ENCODE results near the gene SHMT1. TPM values are rescaled to one million over a fixed set of nuclear protein-coding genes. Genes with fewer than 3 reads are reported as not detected.

Gene SHMT1
- polyA plus RNA-seq, 2 of the 4 experiments (the other 2 are of a cell fraction), result 43.2 to 62.1 TPM

DNA sequence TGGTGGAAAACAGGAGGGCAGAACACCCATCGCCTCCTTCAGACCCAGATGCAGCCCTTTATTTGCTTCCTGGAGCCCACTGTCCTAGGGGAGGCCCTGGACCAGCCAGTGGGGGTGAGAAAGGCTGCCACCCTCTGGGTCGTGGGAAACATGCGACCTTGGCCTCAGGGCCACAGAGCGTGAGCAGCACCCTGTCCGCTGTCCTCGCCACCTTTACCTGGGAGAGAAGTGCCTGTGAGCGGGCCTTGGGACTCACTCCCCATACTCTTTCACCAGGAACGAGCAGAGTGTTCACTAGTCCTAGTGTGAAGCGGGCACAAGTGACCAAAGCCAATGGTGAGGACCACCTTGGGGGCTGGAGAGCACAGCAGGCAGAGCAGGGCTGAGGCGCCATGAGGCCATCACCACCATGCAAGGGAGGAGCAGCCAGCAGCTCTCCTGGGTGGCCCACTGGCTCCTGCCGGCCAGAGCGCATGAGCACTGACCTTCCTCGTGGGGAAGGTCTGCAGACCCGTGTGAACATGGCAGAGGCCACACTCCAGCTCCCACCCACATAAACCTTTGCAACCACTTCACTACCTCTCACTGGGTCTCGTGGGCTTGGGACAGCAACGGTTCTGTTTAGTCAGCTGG is 39.7 kb downstream of the SHMT1 start:
- 95% methylated on average over 16 of the region's 16 CpGs for WGBS (ENCODE audit: missing lambda C conversion rate)
- TF ChIP-seq HOXB13 (CRISPR knock-in tag; IDR thresholded peaks at IDR 0.05; ENCODE audit: low read depth), result no peak
- no peak for TF ChIP-seq JUNB (IDR thresholded peaks at IDR 0.05)
- TF ChIP-seq SREBF2 (IDR thresholded peaks at IDR 0.05), result no peak
- peaks cover 3% of the 10 kb centered on the region; the same call in 2 of the 3 replicates for H3K4me1 ChIP-seq
- no peak overlapping the region for H3K4me2 ChIP-seq
- ATAC-seq (no peak), DNase-seq (ENCODE audit: low read depth in 1 of 2, low spot score in 1 of 2) (no peak), FAIRE-seq (no peak)
- H3K4me3 ChIP-seq, result no peak overlapping the region
- ChIA-PET POLR2A (interaction anchor here (1.1 kb wide), 1 partner anchor 9 kb away, joined by 3 read pairs; the partner anchor contains the start of genes SMCR8 and TOP3A), CTCF (interaction anchor here (2.0 kb wide), 1 partner anchor 76 kb away, joined by 7 read pairs; no protein-coding TSS in a partner anchor)
- no peaks in the 10 kb centered on the region for H3K9me3 ChIP-seq
- H3K27ac ChIP-seq, result no peak overlapping the region

- Histone ChIP-seq H3K4me2 (no peak overlapping the region), H3K4me3 (no peak overlapping the region), H3K9me3 (no peaks in the 10 kb centered on the region), H3K27ac (no peak overlapping the region), H3K4me1 (peaks cover 8% of the 10 kb centered on the region; the same call in 2 of the 3 replicates)
- FAIRE-seq, result no peak
- CTCF ChIA-PET, result interaction anchor here (2.5 to 3.3 kb wide), 2 partner anchors 9 to 17 kb away, joined by 9 to 10 read pairs; no protein-coding TSS in a partner anchor
- ATAC-seq, result peak; percentile 38 to 40; a peak in 3 of 6 replicates
- POLR2A ChIA-PET, result interaction anchor here (1.1 kb wide), 1 partner anchor 8 kb away, joined by 3 read pairs; the partner anchor contains the start of genes SMCR8 and TOP3A
- 46% methylated on average over 3 of the region's 3 CpGs for WGBS (ENCODE audit: missing lambda C conversion rate)
- TF ChIP-seq MAX (IDR thresholded peaks at IDR 0.05), result peak; percentile 58; the same call in 1 of the 2 replicates
- TF ChIP-seq, protein P1, sequence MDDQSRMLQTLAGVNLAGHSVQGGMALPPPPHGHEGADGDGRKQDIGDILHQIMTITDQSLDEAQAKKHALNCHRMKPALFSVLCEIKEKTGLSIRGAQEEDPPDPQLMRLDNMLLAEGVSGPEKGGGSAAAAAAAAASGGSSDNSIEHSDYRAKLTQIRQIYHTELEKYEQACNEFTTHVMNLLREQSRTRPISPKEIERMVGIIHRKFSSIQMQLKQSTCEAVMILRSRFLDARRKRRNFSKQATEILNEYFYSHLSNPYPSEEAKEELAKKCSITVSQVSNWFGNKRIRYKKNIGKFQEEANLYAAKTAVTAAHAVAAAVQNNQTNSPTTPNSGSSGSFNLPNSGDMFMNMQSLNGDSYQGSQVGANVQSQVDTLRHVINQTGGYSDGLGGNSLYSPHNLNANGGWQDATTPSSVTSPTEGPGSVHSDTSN (IDR thresholded peaks at IDR 0.05), result no peak
- TF ChIP-seq, protein P2, sequence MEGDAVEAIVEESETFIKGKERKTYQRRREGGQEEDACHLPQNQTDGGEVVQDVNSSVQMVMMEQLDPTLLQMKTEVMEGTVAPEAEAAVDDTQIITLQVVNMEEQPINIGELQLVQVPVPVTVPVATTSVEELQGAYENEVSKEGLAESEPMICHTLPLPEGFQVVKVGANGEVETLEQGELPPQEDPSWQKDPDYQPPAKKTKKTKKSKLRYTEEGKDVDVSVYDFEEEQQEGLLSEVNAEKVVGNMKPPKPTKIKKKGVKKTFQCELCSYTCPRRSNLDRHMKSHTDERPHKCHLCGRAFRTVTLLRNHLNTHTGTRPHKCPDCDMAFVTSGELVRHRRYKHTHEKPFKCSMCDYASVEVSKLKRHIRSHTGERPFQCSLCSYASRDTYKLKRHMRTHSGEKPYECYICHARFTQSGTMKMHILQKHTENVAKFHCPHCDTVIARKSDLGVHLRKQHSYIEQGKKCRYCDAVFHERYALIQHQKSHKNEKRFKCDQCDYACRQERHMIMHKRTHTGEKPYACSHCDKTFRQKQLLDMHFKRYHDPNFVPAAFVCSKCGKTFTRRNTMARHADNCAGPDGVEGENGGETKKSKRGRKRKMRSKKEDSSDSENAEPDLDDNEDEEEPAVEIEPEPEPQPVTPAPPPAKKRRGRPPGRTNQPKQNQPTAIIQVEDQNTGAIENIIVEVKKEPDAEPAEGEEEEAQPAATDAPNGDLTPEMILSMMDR (IDR thresholded peaks at IDR 0.05), result peak; percentile 13; the same call in 1 of the 3 replicates
- peak; percentile 40; the same call in 1 of the 2 replicates for TF ChIP-seq MYC (IDR thresholded peaks at IDR 0.05; ENCODE audit: borderline replicate concordance, low read length)
- peak in 1 of 2 experiments; percentile 32; a peak in 2 of 5 replicates for TF ChIP-seq RAD21 (conservative IDR thresholded peaks at IDR 0.05 in 1 of 2, IDR thresholded peaks at IDR 0.05 in 1 of 2)
- DNase-seq (ENCODE audit: low read depth in 1 of 2, low spot score in 1 of 2), result peak; percentile 30 to 45
These were observed 40.3 kb downstream of the SHMT1 start for GRCh38 chr17:18323007-18323406.

- CTCF ChIA-PET, result interaction anchor here (1.2 to 3.3 kb wide), 4 partner anchors 9 to 62 kb away, joined by 4 to 16 read pairs (median 10); partner anchors contain the start of genes EVPLL and MIEF2
- H3K4me1 ChIP-seq, result peaks cover 13% of the 10 kb centered on the region; the same call in 2 of the 3 replicates
- TF ChIP-seq RFX5 (IDR thresholded peaks at IDR 0.05), result no peak
- no peak for TF ChIP-seq RNF2 (IDR thresholded peaks at IDR 0.05; ENCODE audit: borderline replicate concordance, low read depth)
- TF ChIP-seq, protein P3, sequence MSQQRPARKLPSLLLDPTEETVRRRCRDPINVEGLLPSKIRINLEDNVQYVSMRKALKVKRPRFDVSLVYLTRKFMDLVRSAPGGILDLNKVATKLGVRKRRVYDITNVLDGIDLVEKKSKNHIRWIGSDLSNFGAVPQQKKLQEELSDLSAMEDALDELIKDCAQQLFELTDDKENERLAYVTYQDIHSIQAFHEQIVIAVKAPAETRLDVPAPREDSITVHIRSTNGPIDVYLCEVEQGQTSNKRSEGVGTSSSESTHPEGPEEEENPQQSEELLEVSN (IDR thresholded peaks at IDR 0.05; ENCODE audit: borderline replicate concordance, low read depth), result no peak
- TF ChIP-seq ZSCAN20 (CRISPR knock-in tag; IDR thresholded peaks at IDR 0.05), result no peak
These were observed 40.8 kb downstream of the SHMT1 start for GRCh38 chr17:18322522-18322921.

DNA sequence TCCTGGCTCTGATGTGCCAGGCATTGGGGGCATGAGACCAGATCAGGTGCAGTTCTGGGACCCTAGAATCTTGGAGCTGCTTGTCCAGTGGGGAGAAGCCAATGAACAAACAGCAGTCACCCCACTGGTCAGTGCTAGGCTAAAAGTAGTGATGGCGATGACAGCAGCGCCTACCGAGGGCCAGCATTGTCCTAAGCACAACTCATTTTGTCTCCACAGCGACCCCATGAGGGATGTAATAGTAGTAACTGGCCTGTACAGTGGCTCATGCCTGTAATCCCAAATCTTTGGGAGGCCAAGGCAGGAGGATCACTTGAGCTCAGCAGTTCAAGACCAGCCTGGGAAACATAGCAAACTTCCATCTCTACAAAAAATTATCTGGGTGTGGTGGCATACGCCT is 42.0 kb downstream of the SHMT1 start:
- DNase-seq (ENCODE audit: low read depth in 1 of 2, low spot score in 1 of 2), result peak in 1 of 2 experiments; percentile 51
- ChIA-PET CTCF (interaction anchor here (1.0 to 3.3 kb wide), 7 partner anchors 8 to 73 kb away, joined by 3 to 16 read pairs (median 10); partner anchors contain the start of genes EVPLL and MIEF2), POLR2A (no interaction called here)
- Histone ChIP-seq H3K4me1 (peaks cover 23% of the 10 kb centered on the region; the same call in 2 of the 3 replicates), H3K4me2 (no peak overlapping the region), H3K27ac (no peak overlapping the region), H3K9me3 (no peaks in the 10 kb centered on the region), H3K4me3 (no peak overlapping the region)
- TF ChIP-seq HOXB5 (CRISPR knock-in tag; IDR thresholded peaks at IDR 0.05) (no peak), FOXS1 (CRISPR knock-in tag; IDR thresholded peaks at IDR 0.05) (no peak), GATA3 (IDR thresholded peaks at IDR 0.05; ENCODE audit: borderline replicate concordance) (no peak), ZFP36 (IDR thresholded peaks at IDR 0.05; ENCODE audit: borderline replicate concordance, partially characterized antibody) (no peak), JUN (IDR thresholded peaks at IDR 0.05) (no peak), ZNF302 (CRISPR knock-in tag; IDR thresholded peaks at IDR 0.05) (no peak)
- TF ChIP-seq, protein P3 (IDR thresholded peaks at IDR 0.05; ENCODE audit: borderline replicate concordance, low read depth), result no peak
- no peak for FAIRE-seq
- WGBS (ENCODE audit: missing lambda C conversion rate), result 83% methylated on average over 5 of the region's 5 CpGs
- peak in 1 of 2 experiments; percentile 55; a peak in 3 of 6 replicates for ATAC-seq

More at GRCh38 chr17:18322522-18322921, 40.8 kb downstream of the SHMT1 start:
- 96% methylated on average over 12 of the region's 12 CpGs for WGBS (ENCODE audit: missing lambda C conversion rate)
- no peak overlapping the region for H3K27ac ChIP-seq
- DNase-seq (ENCODE audit: low read depth in 1 of 2, low spot score in 1 of 2) (no peak), ATAC-seq (no peak), FAIRE-seq (no peak)
- no peak overlapping the region for H3K4me3 ChIP-seq
- no peaks in the 10 kb centered on the region for H3K9me3 ChIP-seq
- POLR2A ChIA-PET, result interaction anchor here (1.1 kb wide), 1 partner anchor 8 kb away, joined by 3 read pairs; the partner anchor contains the start of genes SMCR8 and TOP3A
- H3K4me2 ChIP-seq, result no peak overlapping the region
